Sigmoid colon (tissue), 7 donors: ENCODE results near the gene IRGQ. TPM values are rescaled to one million over a fixed set of nuclear protein-coding genes. Genes with fewer than 3 reads are reported as not detected.
A peak's percentile ranks its signal among the peaks of the same experiment; 100 is the strongest.

ENCODE experiments used
- DNase-seq: peaks from one replicate; pipeline ENCODE4 v3.0.0-alpha.2; 2019
- H3K27ac ChIP-seq, 4 donors: fragments of 200-600 bp; sonication (generic); one replicate each; pipeline ENCODE4 v1.5.1; 2016 to 2019; ENCODE audit warnings: mild to moderate bottlenecking in 1 of 4
- H3K27me3 ChIP-seq, 3 donors: fragments of 200-600 bp; sonication (generic); one replicate each; pipeline ENCODE4 v1.5.1; 2019; ENCODE audit warnings: mild to moderate bottlenecking in 1 of 3
- H3K36me3 ChIP-seq, 4 donors: fragments of 200-600 bp; sonication (generic); one replicate each; pipeline ENCODE4 v1.5.1; 2016 to 2019
- H3K4me1 ChIP-seq, 4 donors: fragments of 200-600 bp; sonication (generic); one replicate each; pipeline ENCODE4 v1.5.1; 2017 to 2019
- H3K4me3 ChIP-seq, 4 donors: fragments of 200-600 bp; sonication (generic); one replicate each; pipeline ENCODE4 v1.5.1; 2017 to 2019; ENCODE audit warnings: mild to moderate bottlenecking in 2 of 4, moderate library complexity in 1 of 4
- H3K9me3 ChIP-seq, 4 donors: fragments of 200-600 bp in 3 of 4; sonication (generic) in 3 of 4; one replicate each; pipeline versions ENCODE4 v1.5.1 to v1.6.1; 2013 to 2019
- EP300 ChIP-seq, 4 donors: sonication (generic); formaldehyde crosslinking; IDR thresholded peaks; one replicate each; pipeline ENCODE4 v1.6.1; 2017; ENCODE audit warnings: antibody characterized with exemption in 4 of 4
- POLR2A ChIP-seq, 2 donors: fragments of 450-650 bp; IDR thresholded peaks; one replicate each; pipeline ENCODE4 v1.6.1; 2016; ENCODE audit warnings: antibody characterized with exemption in 2 of 2, mild to moderate bottlenecking in 2 of 2, moderate library complexity in 2 of 2
- POLR2AphosphoS5 ChIP-seq, 4 donors: sonication (generic); formaldehyde crosslinking; IDR thresholded peaks; one replicate each; pipeline ENCODE4 v1.6.1; 2017; ENCODE audit warnings: antibody characterized with exemption in 4 of 4
- WGBS, 2 donors: extraction: QIAGEN DNeasy Blood & Tissue Kit; methylation state at CpG; one replicate each; pipeline ENCODE4 v1.1.7; 2013; 5-methylcytosine and 5-hydroxymethylcytosine counted together
- intact Hi-C: fragments of 100-400 bp; cut with DNase I; formaldehyde crosslinking; loops from one replicate; pipeline ENCODE4 v1.15.1; 2023
- polyA plus RNA-seq, 3 donors: library from polyadenylated mRNA; stranded (reverse); fragments of 200-250 nt; gene quantifications; one replicate each; pipeline ENCODE4 v1.2.3, GENCODE V29; 2013
- total RNA-seq, 4 donors: library from RNA; depleted of rRNA; stranded (reverse); fragments of >200 nt; gene quantifications; one replicate each; pipeline ENCODE4 v1.1.0, GENCODE V29; 2016
- TF ChIP-seq, protein P1 (sequence below), 4 experiments: fragments of 450-650 bp in 3 of 4; fragments of 200-600 bp in 1 of 4; IDR thresholded peaks; one replicate each; pipeline ENCODE4 v1.5.1; 2016 to 2019; ENCODE audit warnings: antibody characterized with exemption in 4 of 4, mild to moderate bottlenecking in 3 of 4, moderate library complexity in 2 of 4
- donor health status: healthy with polysubstance abuse.
- donor health status: Bipolar disorder and iron deficiency.
- donor health status: healthy.

The IRGQ gene
- total and polyA plus RNA-seq, 7 donors, result 3.9 to 24.4 (median 13.5) TPM

DNA sequence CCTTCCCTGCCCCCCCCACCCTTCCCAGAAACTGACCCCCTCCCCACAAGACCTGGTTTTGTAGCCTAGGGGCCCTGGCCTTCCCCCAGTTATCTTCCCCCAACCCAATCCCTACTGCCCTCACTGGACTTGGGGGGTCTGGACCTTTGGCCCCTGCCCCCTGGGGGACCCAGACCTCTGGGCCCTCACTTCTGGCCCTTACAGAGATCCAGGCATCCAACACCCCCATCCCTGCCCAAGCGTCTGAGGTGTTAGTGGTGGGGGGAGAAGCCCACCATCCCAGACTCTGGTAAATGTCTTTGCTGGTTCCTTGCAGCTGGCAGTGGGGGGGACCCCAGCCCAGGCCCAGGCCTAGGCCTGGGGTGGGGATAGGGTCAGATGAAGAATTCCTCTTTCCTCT, 27.0 kb upstream of the IRGQ start:
- intact Hi-C loops, result no loop called here
- 84 to 95% methylated on average over 1 of the region's 1 CpG for WGBS, 2 donors

DNA sequence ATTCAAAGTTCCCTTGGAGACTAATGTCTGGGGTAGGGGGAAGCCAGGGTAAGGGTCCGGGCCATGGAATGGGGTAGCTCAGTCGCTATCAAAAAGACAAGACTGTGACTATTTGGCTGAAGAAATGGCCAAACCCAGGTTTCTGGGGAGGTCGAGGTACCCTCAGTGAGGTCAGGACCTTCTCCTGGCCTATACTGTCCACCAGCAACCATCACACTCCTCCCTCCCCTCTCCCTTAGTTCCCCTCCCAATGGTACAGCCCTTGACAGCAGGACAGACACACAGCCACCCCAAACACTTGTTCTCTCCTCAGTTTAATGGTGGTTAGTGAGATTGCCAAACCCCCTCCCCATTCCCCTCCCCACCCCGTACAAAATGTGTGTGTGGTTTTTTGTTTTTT, 26.1 kb upstream of the IRGQ start:
- intact Hi-C loops, result no loop called here
- Histone ChIP-seq H3K27ac (no peak overlapping the region), H3K9me3 (no peaks in the 10 kb centered on the region), H3K36me3 (peaks cover 0 to 13% (median 0%) of the 10 kb centered on the region in 4 donors), H3K4me3 (no peak overlapping the region), H3K4me1 (peaks cover 0 to 23% (median 15%) of the 10 kb centered on the region in 4 donors), H3K27me3 (no peaks in the 10 kb centered on the region)
- WGBS, 2 donors, result 50 to 82% methylated on average over 4 of the region's 4 CpGs
- no peak for TF ChIP-seq EP300 (IDR thresholded peaks at IDR 0.05)
- TF ChIP-seq, protein P1, sequence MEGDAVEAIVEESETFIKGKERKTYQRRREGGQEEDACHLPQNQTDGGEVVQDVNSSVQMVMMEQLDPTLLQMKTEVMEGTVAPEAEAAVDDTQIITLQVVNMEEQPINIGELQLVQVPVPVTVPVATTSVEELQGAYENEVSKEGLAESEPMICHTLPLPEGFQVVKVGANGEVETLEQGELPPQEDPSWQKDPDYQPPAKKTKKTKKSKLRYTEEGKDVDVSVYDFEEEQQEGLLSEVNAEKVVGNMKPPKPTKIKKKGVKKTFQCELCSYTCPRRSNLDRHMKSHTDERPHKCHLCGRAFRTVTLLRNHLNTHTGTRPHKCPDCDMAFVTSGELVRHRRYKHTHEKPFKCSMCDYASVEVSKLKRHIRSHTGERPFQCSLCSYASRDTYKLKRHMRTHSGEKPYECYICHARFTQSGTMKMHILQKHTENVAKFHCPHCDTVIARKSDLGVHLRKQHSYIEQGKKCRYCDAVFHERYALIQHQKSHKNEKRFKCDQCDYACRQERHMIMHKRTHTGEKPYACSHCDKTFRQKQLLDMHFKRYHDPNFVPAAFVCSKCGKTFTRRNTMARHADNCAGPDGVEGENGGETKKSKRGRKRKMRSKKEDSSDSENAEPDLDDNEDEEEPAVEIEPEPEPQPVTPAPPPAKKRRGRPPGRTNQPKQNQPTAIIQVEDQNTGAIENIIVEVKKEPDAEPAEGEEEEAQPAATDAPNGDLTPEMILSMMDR (IDR thresholded peaks at IDR 0.05), result no peak
- TF ChIP-seq POLR2A (IDR thresholded peaks at IDR 0.05), result no peak
- TF ChIP-seq POLR2AphosphoS5 (IDR thresholded peaks at IDR 0.05), result no peak
- DNase-seq, result no peak

More for the DNA sequence above, 27.0 kb upstream of the IRGQ start:
- TF ChIP-seq POLR2A (IDR thresholded peaks at IDR 0.05), result no peak
- TF ChIP-seq EP300 (IDR thresholded peaks at IDR 0.05), result no peak
- TF ChIP-seq POLR2AphosphoS5 (IDR thresholded peaks at IDR 0.05), result no peak
- TF ChIP-seq, protein P1 (IDR thresholded peaks at IDR 0.05), result no peak
- DNase-seq, result no peak
- H3K4me1 ChIP-seq, result peaks cover 0 to 23% (median 15%) of the 10 kb centered on the region in 4 donors
- H3K4me3 ChIP-seq, result no peak overlapping the region
- H3K27me3 ChIP-seq, result no peaks in the 10 kb centered on the region
- H3K27ac ChIP-seq, result no peak overlapping the region
- H3K9me3 ChIP-seq, result no peaks in the 10 kb centered on the region
- peaks cover 0 to 14% (median 0%) of the 10 kb centered on the region in 4 donors for H3K36me3 ChIP-seq

DNA sequence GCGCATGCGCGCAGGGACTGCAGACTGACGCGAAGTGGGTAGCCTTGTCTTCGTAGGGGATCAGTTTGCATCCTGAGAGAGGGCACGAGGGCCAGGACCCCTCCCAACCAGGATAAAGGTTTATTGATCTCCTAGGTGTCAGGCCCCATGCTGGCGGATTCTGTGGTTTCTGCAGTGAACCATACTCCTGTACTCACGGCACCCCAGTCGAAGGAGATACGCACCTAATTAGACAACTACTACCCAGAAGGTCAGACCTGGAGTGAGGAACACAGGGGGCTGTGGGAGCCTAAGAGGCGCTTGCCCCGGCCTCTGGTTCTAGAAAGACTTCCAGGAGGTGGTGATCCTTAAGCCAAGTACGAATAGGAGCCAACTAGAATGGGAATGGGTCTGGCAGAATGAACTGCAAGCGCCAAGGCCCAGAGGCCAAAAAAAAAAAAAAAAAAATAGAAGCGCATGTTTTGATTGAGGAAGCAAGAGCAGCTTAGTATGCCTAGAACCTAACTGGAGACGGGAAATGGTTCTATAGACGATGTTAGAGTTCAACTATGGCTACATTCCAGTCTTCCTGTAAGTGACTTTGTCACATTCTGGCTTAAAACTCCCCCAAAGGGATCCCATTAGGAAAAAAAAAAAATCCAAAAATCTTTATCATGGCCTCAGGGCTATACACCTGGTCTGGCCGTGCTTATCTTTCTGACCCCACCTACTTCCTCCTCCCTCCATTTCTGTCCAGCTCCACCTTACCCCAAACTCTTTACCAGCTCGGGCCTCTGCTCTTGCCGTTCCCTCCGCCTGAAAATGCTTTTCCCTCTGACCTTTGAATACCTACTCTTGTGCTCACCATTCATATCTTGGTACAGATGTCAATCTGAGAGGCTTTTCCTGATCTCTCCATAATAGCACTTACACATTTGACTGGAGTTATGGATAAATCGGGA, 24.4 kb upstream of the IRGQ start:
- H3K27ac ChIP-seq, result peak overlapping the region; percentile 91 to 98 (median 98)
- intact Hi-C loops, result no loop called here
- H3K4me3 ChIP-seq, result peak overlapping the region; percentile 65 to 88 (median 71)
- H3K27me3 ChIP-seq, result no peaks in the 10 kb centered on the region
- TF ChIP-seq, protein P1 (IDR thresholded peaks at IDR 0.05), result no peak
- TF ChIP-seq POLR2A (IDR thresholded peaks at IDR 0.05) (no peak), EP300 (IDR thresholded peaks at IDR 0.05) (no peak), POLR2AphosphoS5 (IDR thresholded peaks at IDR 0.05) (no peak)
- DNase-seq, result no peak
- WGBS, 2 donors, result 45 to 47% methylated on average over 23 of the region's 23 CpGs
- peaks cover 0 to 24% (median 17%) of the 10 kb centered on the region in 4 donors for H3K4me1 ChIP-seq
- H3K9me3 ChIP-seq, result no peaks in the 10 kb centered on the region
- peaks cover 0 to under 1% (median 0%) of the 10 kb centered on the region in 4 donors for H3K36me3 ChIP-seq

DNA sequence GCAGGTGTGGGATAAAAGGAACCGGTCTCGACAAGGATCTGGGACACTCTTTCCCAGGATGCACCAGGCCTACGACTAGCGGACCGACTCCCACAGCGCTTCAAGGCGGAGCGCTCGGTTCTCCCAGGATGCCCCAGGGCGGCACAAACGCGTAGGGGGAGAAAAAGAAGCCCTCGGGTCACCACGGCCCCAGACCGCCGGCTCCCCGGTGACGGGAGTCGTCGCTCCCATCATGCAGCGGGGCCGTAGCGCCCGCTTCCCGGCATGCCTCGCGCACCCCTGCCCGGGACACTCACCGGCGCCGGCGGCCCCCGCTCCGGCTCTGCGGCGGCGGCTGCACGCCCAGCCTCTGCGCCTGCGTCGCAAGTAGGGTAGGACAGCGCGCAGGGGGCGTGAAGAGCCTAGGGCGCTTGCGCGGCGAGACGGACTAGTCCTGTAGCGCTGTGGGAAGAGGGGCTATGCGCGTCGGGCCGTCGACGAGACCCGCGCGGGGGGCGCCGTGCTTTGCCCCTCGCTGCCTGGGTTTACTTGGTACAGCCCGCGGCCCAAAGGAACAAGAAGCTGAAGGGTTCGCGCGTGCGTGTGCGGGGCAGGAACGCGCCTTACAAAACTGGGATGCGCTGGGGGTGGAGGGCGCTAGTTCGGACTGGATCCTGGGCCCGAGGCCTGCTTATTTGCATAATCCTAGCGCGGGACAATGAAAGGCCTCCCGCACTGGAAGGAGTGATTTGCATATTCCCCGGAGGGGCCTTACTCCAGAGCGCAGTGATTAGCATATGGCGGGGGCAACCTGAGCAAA, 23.5 kb upstream of the IRGQ start, which contains the start of gene ZNF428:
Gene ZNF428 (minus strand): TSS at position 368 of the 799 bp plus-strand sequence. CDS start 5,325 bp downstream, outside the sequence.
- intact Hi-C loops, result loop anchor here (1.0 kb wide), 1 partner anchor 23 kb away; the partner anchor contains the start of genes IRGQ and ZNF576
- TF ChIP-seq POLR2A (IDR thresholded peaks at IDR 0.05) (peak; percentile 47 to 58), POLR2AphosphoS5 (IDR thresholded peaks at IDR 0.05) (peak; percentile 50 to 90 (median 83))
- TF ChIP-seq, protein P1 (IDR thresholded peaks at IDR 0.05), result no peak
- Histone ChIP-seq H3K36me3 (no peaks in the 10 kb centered on the region), H3K4me1 (peaks cover 0 to 29% (median 17%) of the 10 kb centered on the region in 4 donors), H3K4me3 (peak within 1 kb of the TSS; percentile 65 to 88 (median 71)), H3K27me3 (no peaks in the 10 kb centered on the region), H3K27ac (peak within 1 kb of the TSS; percentile 91 to 98 (median 98)), H3K9me3 (no peaks in the 10 kb centered on the region)
- WGBS, 2 donors, result 0% methylated on average over 81 of the region's 81 CpGs
- DNase-seq, result peak; percentile 93
